GM19043 (cell line): Measurements from ENCODE around the gene EIF4G3.

ENCODE experiments used
- ATAC-seq: cut with Tn5 transposase; IDR thresholded peaks from one replicate; pipeline ENCODE4 v1.9.1; 2021; ENCODE audit warnings: low read depth; ENCODE audit not compliant: unreplicated experiment

The EIF4G3 gene

DNA sequence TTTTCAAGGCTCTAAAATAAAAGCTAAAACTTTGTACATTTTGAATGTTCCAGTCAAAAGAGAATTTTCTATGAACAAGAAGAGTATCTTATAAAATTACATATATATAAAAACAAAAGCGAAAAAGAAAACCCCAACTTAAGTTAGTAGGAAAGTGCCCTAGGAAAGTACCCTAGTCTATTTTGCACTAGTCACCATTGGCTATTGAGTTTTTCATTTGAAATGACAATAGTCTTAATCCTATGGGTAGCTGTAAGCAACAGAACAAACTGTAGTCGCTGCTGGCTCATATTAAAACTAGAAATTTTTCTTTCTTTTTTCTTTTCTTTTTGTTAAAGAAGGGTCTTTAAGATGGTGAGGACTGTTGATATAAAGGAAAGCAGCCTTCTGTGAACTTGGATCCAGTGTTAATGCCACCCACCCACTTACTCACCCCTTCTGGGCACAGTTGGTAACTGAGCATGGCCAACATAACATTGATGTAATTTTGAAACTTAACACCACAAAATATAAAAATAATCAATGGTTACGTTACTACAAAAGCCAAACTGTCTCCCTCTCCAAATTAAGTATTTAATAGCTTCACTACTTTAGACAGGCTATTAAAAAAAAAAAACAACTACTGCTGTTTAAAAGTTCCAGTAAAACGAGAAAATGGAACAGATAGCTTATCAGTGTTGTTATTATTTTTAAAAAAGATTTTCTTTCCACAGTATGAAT is 177.0 kb downstream of the EIF4G3 start:
- ATAC-seq, result no peak

DNA sequence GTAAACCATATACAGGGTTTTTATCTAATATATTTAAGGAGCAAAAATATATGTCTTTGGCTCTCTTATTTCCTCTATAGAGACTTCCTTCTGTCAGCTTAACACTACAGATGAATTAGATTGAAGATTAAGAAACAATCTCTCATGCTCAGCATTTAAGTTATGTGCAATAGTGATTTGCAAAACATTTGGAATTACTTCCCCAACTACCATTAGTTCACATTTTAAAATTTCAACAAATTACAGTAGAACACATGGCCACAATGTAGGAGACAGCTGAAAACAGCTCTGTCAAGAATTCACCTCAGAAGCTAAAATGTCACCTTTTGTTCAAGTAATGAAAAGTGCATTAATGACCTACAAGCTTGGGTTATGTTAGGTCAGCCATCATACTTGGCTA is 177.9 kb downstream of the EIF4G3 start:
- no peak for ATAC-seq

DNA sequence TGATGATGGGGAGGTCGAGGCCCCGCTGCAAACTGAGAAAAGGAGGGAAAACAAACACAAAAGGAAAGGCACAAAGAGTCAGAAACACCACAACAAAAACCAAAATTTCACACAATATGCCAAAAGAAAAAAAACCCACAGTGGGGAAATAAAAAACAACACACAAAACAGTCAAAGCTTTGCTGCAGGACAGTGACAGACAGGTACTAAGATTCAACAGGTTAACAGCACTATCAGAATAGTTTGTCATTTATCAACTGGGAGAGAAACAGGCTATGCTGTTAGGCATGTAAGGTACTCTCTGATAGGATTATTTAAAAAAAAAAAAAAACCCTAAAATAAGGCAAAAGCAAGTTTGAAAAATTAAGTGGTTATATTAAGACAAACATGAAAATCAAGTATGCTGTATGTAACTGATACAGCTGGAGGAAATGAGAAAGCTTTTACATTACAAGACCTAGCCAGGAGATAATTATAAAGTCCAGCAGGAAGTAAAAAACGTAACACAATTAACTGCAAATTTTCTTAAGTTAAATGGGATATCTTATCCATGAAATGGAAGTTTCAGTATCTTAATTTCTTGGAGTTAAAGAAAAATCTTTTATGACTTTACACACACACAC is 179.0 kb downstream of the EIF4G3 start:
- no peak for ATAC-seq

DNA sequence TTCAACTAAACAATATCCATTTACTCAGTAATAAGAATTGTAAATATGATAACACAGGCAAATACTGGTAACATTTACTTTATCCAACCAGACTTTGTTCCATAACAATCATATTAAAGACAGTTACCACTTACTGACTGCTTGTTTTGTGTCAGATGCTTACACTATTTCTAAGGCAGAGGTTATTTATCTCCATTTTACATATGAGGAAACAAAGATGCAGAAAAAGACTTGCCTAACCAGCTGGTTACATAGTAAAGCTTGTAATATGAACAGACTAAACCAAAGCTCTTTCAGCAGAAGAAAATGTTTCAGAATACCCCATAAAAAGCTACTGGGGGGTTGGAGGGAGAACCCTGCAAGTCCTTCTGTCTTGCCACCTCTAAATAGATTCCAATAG is 180.1 kb downstream of the EIF4G3 start:
- ATAC-seq, result no peak

DNA sequence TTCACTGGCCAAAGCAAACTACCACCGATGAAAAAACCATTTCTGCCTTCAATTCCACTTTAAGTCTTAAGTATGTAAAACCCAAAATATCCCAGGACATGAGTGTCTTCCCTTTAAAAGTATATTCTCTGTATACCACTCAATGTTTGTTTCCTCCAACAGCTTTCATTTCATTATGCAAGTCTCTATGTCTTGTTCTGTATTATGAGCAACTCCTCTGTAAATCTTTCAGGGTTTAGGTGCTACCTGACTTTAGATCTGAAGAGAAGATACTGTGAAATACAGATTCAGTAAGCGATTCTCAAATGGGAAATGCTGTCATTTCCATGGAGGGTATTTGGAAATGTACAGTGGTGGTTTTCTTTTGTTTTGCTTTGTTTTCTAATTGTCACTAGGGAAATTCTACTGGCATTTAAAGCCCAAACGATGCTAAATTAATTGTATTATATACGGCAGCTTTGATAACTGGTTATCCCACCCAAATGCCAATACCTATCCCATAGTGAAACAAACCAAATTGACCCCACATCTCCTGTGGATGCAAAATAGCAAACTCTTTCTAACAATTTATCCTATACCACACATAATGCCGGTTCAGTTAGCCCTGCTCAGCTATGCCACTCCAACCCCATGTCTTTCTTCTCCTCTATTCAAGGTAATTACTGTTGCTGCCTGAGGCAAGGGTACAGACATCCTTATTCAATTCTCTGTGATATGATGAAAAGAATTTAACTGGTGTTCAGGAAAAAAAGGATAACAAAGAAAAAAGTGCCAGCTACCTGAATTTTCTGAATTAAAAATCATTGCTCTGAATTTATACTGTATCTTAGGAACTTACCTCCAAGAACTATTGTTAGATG is 182.8 kb downstream of the EIF4G3 start:
- ATAC-seq, result no peak

DNA sequence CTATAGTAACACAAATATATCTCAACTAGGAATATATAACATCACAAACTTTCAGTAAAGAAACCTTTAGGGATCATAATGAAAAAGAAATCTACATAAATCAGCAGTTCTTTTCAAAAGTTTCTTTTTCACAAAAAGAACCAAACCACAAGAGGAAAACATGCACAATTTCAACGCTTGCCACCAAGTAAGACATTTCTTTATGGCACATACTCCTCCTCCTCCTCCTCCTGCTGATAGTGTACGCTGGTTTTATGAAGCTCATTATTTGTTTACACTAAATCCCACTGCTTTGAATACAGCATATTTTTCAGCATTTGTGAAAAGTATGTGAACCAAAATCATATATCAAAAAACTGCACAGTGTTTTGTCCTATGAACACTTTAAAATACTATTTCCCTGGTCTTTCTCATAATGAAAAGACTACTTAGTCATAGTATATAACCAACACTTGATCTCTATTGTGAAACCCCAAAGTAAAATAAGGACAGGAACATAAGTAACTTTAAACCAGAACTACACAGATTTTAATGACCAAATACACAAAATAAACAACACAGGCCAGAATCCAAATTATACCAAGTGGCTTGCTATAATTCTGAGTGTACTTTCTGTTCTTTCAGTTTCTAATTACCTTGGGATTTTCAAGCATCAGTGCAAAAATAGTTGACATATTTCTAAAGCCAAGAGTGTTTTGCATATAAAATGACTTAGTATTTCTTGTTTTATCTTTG is 184.2 kb downstream of the EIF4G3 start:
- ATAC-seq, result no peak

DNA sequence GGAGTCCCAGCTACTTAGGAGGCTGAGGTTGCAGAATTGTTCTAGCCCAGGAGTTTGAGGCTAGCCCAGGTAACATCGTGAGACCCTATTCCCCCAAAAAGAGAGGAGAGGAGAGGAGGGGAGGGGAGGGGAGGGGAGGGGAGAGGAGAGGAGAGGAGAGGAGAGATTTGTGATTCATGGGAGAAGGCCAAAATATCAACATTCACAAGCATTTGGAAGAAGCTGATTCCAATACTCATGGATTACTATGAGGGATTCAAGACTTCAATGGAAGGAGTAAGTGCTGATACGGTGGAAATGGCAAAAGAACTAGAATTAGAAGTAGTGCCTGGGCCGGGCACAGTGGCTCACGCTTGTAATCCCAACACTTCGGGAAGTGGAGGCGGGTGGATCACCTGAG is 187.8 kb downstream of the EIF4G3 start:
- ATAC-seq, result no peak

DNA sequence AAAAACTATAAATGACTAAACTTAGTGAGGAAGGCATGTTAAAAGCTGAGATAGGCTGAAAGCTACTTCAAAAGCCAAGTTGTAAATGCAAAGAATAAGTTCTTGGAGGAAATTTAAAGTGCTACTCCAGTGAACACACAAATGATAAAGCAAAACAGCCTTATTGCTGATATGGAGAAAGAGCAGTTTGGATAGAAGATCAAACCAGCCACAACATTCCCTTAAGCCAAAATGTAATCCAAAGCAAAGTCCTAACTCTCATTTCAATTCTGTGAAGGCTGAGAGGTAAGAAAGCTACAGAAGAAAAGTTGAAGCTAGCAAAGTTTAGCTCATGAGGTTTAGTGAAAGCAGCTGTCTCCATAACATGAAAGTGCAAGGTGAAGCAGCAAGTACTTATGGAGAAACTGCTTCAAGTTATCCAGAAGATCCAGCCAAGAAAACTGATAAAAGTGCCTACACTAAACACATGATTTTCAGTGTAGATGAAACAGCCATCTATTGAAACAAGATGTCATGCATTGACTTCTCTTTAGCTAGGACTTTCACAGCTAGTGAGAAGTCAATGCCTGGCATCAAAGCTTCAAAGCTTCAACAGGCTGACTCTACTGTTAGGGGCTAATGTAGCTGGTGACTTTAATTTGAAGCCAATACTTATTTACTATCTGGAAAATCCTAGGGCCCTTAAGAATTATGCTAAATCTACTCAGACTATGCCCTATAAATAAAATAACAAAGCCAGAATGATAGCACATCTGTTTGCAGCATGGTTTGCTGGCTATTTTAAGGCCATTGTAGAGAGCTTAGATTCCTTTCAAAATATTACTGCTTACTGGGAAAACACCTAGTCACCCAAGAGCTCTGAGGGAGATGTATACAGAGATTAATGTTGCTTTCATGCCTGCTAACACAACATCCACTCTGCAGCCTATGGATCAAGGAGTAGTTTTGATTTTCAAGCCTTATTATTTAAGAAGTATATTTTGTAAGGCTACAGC is 188.6 kb downstream of the EIF4G3 start:
- no peak for ATAC-seq

DNA sequence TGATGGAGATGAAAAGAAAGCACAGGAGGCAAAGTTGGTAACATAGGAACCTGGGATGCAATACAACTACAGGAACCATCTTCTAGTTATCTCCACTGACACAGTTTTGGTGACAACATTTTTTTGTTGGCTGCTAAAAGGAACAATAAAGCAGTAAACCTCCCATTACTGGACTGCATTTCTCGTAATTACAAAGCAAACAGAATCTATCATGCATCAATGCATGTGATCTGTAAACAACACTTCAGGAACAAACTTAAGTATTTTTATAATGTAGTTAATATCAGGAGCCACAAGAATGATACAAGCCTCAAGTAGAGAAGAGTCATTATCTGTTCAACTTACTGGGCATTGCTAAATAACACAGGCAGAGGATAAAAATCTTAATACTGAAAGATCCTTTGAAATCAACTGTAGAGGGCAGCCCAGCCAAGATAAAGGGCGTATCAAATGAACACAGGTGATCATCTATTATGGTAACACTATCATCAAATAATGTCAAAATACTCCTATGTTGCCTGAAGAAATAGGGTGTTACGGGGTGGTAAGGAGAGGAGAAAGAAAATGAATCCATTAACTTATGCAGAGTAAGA is 193.3 kb downstream of the EIF4G3 start:
- no peak for ATAC-seq

DNA sequence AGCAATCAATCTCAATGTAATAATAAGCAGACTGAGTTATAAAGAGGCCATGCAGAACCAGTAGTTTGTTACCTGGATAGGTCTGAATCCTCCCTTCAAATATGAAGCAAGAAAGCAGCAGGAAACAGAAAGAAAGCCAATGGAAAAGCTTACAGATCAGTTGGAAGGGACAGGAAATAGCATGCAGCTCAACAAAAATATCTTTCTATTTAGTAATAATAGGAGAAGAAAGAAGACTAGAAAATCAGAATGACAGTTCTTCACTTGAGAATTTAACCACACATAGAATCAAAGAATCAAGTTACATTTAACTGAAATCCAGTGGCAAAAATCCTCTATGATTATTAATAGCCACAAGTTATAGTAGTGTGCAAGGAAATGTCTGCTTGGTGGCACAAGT is 194.4 kb downstream of the EIF4G3 start:
- no peak for ATAC-seq

DNA sequence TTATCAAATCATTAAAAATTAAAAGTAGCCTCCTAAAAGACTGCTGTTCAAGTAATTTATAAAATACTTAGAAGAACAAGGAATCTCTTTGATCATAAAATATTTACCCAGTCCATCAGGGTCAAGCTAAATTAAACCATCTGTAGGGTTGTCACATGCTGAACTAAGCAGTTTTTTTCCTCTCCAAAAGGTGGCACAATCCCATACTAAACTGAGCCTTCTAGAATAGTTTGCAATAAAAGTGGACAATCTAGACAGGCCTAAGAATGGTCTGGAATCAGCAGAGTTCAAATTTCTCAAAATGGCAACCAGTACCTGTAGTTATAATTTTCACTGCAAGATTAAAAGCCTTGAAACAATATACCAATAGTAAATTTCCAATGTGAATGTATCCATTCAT is 194.8 kb downstream of the EIF4G3 start:
- ATAC-seq, result no peak

DNA sequence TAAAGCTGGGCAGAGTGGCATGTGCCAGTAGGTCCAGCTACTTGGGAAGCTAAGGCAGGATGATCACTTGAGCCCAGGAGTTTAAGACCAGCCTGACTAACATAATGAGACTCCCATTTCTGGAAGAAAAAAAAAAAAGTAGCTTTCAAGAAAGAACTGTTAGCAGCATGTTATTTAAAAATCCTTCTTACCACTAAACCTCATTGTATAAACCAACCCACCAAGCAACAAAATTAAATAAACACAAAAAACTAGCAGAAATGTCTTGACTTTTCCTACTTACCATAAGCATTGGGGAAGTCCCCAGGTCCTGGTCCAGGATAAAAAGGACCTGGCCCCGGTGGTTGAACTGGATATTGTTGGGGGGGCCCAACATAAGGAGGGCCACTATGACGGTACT is 196.6 kb downstream of the EIF4G3 start:
- ATAC-seq, result no peak

DNA sequence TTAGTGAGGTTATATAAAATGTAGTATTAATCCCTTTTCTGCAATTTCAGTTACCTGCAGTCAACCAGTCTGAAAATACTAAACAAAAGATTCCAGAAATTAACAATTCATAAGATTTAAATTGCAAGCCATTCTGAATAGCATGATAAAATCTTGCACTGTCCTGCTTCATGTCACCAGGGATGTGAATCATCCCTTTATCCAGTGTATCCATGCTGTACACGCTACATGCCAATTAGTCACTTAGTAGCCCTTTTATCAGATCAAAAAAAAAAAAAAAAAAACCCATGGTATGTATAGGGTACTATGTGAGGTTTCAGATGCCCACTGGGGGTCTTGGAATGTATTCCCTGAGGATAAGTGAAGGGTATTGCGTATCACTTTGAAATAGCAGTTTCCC is 198.3 kb downstream of the EIF4G3 start:
- no peak for ATAC-seq

DNA sequence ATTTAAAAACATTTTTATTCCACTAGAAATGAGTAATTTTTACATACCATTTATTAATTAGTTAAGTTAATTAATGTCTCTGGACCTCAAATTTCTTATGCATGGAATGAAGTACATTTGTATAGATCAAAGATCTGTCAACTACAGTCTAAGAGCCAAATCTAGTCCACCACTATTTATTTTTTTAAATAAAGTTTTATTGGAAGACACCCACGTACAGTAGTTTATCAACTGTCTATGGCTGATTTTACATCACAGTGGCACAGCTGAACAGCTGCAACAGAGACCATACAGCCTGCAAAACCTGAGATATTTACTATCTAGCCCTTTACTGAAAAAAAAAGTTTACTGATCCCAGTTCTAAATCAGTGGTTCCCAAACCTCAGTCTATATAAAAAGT is 201.0 kb downstream of the EIF4G3 start:
- ATAC-seq, result no peak

DNA sequence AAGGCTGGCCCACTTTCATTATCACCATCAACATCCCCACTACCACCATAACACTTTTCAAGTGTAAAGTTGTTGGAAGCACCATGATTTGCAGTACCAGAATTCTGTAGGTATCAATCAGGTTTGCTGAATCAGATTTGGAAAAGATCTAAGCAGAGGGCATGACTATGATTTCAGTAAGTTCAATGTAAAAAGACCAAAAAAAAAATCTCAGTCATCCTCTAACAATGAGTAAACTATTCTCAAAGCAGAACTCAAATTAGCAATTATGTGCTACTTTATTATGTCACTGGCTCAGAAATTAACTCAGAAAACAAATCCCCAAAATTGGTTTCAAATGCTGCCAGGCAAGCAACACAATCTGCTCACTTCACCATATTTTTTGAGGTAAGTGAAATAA is 201.7 kb downstream of the EIF4G3 start:
- ATAC-seq, result no peak

DNA sequence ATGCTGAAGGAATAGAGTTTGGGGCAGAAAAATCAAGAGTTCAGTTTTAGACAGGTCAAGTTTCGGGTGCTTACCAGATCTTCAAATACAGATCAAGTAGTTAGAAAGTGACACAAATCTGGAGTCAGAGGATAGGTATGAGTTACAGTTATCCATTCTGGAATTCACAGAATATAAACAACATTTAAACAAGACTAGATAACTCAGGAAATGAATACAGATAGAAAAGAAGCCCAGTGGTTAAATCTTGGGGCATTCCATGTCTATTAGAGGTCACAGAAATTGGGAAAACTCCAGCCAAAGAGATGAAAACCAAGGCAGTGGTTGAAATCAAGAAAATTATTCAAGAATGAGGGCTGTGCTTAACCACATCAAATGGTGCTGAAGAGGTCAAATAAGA is 202.6 kb downstream of the EIF4G3 start:
- ATAC-seq, result no peak

DNA sequence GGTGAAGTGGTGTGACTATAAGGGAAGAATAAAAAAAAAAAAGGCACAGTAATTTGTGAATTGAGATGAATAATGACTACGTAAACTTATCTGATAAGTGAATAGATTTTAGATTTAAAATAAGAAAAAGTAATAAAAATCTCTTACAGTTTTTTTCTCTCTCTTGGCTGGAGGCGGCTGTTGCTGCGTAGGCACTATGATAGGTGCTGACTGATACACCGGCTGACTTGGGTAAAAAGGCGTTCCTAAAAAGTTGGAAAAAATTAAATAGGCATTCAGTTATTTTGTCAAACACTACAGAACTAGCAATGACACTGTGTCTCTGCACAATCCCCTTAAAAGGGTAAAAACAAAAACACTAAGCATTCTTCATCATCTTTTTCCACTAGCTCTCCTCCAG is 203.8 kb downstream of the EIF4G3 start:
- ATAC-seq, result no peak

DNA sequence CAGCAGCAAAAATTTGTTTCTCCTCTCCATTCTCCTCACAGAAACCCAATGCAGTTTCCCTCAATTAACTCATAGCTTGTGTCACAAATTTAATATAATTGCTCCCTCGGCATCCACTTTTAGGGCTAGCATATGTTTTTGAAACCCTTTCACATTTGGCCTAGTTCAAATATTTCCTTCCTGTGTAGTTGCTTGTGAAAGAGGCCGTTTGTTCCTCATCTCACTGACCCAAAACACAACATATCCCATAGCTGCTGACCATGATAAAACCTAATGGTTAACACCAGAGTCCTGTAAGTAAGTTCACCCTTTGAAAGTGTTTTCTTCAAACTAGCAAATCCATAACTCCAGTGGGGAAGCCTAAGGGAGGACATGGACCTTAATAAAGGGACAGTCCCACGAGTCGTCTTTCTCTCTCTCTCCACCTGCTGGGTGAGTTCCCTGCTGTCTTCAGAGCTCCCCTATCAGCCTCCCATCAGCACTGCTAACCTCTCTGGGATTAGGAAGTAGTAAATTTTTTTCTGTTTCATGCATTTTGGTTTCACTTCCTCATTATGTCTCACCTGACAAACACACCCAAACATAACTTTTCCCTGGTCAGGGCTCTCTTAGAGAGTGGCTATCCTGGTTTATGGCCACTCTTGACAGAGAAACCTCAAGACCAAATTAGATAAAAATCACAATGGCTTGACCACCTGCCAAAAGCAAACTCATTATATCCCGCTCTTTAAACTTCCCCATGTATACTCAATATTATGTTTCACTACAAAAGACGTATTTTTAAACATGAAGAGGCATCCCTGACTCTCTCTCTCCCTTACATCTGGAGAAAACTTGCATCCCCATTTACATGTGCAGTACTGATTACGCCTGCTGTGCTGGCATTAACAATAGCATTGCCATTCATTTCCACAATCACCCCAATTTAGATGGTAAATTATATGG is 211.9 kb downstream of the EIF4G3 start:
- peak; percentile 63 for ATAC-seq
